Activated CD4-positive, alpha-beta T cell treated with anti-CD3 and anti-CD28 coated beads, Interleukin-2, Interleukin-4, amounts not matched to agents 100 ng/mL and 50 ng/mL, durations not matched to agents 16 hours and 8 hours (primary cell): ENCODE results near the gene COL16A1.
A peak's percentile ranks its signal among the peaks of the same experiment; 100 is the strongest.
"Not testable (repeated sequence)": the region's sequence is repeated elsewhere in the genome, so short reads cannot be mapped to it uniquely, and the experiment has no call there.

Experiments used
- DNase-seq: peaks from one replicate; pipeline ENCODE4 v3.0.0-alpha.2; 2020; ENCODE audit warnings: low spot score

COL16A1 gene

DNA sequence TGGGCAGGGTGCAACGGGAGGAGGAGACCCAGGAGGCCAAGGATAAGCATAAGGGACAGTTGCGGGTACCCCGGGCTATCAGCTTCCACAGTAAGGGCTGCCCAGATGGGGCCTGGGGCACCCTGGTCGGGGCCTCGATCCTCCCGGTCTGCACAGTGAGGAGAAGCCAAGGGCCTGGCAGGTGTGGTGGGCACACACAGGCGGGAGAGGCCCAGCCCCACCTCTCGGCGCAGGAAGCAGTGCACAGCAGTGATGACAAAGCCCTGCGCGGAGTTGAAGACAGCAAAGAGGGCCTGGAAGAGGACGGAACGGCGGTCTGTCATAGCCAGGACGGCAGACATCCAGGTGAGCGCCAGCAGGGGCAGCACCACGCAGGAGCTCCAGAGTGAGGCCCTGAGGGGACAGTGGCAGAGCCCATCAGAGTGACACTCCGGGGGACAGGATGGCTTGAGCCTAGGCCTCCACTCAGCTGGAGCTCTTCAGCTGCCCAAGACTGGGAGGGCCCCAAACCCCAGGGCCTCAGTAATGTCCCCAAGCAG is 29.0 kb upstream of the COL16A1 start:
- DNase-seq: no peak

DNA sequence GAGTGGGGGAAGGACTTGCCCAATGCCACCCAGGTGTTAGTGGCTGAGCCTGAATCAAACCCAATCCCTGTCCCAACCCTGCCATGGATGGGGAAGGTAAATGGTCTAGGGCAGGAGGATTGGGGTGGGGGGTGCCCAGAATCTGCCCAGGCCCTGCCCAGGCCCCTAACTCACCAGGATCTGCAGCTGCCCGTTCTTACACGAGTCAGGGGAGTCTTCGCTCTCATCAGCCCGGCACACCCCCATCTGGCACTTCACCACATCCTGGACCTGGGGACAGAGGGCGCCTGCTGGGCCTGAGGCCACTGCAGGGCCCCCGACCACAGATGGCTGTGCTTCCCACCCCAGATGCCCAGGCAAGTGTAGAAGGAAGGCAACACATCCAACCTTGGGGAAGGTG is 28.5 kb upstream of the COL16A1 start:
- no peak for DNase-seq

DNA sequence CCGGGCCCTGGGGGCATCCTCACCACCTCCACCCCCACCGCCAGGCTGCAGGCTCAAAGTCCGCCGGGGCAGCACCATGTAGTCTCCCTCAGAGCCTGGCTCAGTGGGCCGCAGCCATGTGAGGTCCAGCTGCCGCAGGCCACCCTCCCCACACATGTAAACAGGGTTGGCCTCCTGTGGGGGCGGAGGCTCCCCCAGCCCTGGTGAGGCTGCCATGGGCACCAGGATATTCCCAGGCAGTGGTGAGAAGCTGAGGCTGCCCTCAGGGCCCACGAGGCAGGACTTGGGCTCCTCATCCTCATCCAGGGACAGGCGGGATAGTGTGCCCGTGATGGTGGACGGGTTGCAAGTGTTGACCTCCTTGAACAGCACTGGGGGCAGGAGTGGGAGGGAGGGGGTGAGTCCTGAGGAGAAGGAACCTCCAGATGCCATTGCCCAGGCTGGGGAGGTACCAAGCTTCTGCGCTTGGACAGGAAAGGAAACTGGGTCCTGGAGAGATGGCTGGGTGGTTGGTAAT is 27.3 kb upstream of the COL16A1 start:
- no peak for DNase-seq

GRCh38 chr1:31730336-31731048 is 26.7 kb upstream of the COL16A1 start:
- DNase-seq: no peak

GRCh38 chr1:31727849-31728248 is 24.0 kb upstream of the COL16A1 start:
- no peak for DNase-seq

- no peak for DNase-seq
Measured at GRCh38 chr1:31727195-31727594, 23.4 kb upstream of the COL16A1 start.

GRCh38 chr1:31726715-31727114 is 22.9 kb upstream of the COL16A1 start:
- no peak for DNase-seq

- DNase-seq: no peak
Measured at GRCh38 chr1:31725777-31726535, 22.1 kb upstream of the COL16A1 start.

DNA sequence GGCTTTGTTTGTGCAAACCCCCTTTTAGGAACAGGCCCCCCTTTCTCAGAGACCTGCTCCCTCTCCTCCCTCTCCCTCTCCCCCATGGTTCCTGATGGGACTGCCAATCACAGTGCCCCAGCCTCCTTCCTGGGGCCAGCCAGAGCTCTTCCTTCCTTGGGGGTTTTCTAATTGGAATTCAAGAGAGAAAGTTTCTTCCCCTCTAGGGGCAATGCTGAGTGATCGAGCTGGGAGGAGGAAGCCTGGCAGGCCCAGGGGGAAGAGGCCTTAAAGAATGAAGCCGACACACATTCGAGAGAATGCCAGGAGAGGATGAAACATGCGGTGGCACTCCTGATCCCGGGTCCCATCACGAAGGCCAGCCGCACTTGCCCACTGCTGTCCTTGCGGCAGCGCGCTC is 21.3 kb upstream of the COL16A1 start:
- no peak for DNase-seq

DNA sequence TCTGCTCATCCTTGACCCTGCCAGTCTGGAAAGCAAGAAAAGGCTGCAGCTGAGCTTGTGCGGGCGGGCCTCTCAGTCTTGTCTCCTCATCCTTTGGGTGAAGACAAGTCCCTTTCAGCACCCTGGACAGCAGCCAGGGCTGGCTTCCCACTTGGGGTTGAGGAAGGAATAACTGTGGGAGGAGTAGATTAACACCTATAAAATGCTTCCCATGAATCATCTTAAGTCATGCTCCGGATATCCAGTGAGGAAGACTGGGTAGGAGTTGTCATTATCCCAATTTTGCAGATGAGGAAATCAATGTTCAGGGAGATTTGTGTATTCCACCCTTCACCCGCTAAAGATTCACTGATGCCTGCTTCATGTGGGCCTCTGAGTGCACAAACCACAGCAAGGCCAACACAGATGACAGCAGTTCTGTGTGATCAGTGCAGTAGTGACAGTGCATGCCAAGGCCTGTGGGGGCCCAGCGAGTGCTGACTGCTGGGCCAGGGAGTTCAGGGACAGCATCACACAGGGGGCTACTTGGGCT is 20.1 kb upstream of the COL16A1 start:
- peak; percentile 17 for DNase-seq

GRCh38 chr1:31718327-31718897 is 14.6 kb upstream of the COL16A1 start:
- no peak for DNase-seq

DNA sequence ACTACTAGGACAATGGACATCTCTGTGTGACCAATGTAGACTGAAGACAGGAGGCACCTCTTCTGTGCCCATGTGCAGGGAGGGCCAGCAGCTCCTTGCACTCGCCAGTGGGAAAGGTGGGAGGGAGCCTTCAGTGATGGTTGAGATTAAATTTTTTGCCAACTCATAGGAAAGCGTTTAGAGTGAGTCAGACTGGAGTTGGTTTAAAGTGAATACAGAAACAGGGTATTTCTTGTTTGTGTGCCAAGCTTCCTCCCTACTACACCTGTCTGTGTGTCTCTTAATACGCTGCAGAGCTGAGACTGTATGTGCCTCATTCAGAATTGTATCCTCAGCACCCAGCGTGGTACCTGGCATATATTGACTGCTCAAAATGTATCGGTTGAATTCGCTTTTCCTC is 13.5 kb upstream of the COL16A1 start:
- DNase-seq: no peak

DNA sequence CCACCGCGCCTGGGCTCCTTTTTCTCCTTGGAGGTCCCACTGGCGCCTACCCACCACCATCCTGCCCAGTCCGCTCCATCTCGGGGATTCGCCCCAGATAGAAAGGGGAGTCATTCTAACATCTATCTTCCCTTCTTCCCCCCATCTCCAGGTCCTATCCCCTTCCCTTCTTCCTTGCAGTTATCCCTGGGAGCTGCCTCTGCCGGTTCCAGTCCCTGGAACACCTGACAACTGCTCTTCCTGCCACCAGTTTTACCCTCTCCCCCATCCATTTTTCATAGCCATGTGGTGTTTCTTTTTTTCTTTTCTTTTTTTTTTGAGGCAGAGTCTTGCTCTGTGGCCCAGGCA is 12.0 kb upstream of the COL16A1 start:
- DNase-seq: no peak

- DNase-seq: peak; percentile 30
Measured at GRCh38 chr1:31715087-31715872, 11.5 kb upstream of the COL16A1 start.

DNA sequence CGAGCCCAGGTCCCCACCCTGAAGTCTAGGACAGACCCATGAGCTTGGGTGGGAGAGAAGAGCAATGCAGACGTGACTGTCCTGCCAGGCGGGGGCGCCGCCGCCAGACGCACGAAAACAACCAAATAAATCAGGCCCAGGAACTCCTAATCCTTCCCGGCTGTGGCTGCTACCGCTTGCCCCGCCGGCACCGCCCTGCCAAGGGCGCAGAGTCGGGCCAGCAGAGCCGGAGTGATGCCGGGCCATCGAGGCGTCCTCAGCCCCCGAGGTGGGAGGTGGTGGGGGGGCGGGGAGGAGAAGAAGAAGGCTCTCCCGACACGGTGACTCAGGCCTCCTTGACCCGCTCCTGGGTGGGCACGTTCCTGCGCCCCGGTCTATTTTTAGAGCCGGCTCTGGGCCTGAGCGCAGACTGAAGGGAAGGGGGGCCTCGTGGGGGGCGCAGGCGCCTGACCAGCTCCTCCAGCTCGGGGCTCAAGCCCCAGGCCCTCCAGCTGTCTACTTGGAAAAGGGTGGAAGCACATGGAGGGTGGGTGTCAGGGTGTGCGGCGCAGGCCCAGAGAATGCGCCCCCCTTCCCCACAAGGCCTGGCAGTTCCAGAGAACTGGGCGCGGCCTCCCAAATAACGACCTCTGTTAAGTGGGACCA is 10.7 kb upstream of the COL16A1 start:
- peak; percentile 19 for DNase-seq

- DNase-seq: no peak
Measured at GRCh38 chr1:31712630-31713029, 8.8 kb upstream of the COL16A1 start.

GRCh38 chr1:31712068-31712467 is 8.3 kb upstream of the COL16A1 start:
- no peak for DNase-seq

DNA sequence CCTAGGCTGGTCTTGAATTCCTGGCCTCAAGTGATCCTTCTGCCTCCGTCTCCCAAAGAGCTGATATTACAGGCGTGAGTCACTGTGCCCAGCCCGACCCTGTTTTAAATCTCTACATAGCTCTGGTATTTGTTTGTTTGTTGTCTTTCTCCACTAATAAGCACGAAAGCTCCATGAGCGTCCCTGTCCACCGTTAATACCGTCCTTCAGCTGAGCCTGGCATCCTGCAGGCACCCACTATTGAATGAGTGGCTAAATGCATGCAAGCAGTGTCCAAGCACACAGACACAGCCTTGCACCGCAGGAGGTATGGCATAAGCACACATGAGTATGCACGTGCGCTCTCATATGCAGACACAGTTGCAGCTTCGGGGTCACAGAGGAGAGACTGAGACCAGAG is 4.5 kb upstream of the COL16A1 start:
- DNase-seq: no peak

DNA sequence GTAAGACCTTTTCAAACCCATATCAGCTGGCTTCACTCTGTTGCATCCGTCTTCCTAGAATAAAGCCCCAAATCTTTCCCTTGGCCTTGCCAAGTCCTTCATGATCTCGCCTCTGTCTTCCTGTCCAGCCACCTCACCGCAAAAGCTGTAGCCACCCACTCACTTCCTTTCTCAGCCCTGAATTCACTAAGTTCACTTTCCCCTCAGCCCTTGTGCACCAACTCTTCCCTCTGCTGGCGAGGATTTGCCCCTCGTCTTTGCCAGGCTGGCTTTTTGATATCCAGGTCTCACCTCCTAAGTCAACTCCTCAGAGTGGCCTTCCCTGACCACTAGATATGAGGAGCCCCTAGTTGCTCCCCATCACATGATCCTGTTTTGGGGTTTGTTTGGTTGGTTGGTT is 3.9 kb upstream of the COL16A1 start:
- no peak for DNase-seq

- not testable (repeated sequence) for DNase-seq
Measured at GRCh38 chr1:31707059-31707600, 3.3 kb upstream of the COL16A1 start.
